ENCODE data around the gene PLEKHA7.
"Not testable (repeated sequence)": the region's sequence is repeated elsewhere in the genome, so short reads cannot be mapped to it uniquely, and the experiment has no call there.

The PLEKHA7 gene

GRCh38 chr11:16889905-16890304 is 124.3 kb downstream of the PLEKHA7 start:
- no peak for DNase-seq (ENCODE audit: low read depth in 2 of 2, low spot score in 1 of 2)

- not testable (repeated sequence) for DNase-seq (ENCODE audit: low read depth in 2 of 2, low spot score in 1 of 2)
Measured at GRCh38 chr11:16889010-16889409, 125.2 kb downstream of the PLEKHA7 start.

GRCh38 chr11:16887887-16888286 is 126.3 kb downstream of the PLEKHA7 start:
- DNase-seq (ENCODE audit: low read depth in 2 of 2, low spot score in 1 of 2): not testable (repeated sequence)

GRCh38 chr11:16883174-16883573 is 131.0 kb downstream of the PLEKHA7 start:
- no peak for DNase-seq (ENCODE audit: low read depth in 2 of 2, low spot score in 1 of 2)

GRCh38 chr11:16881766-16882165 is 132.4 kb downstream of the PLEKHA7 start:
- no peak for DNase-seq (ENCODE audit: low read depth in 2 of 2, low spot score in 1 of 2)

GRCh38 chr11:16881074-16881709 is 133.0 kb downstream of the PLEKHA7 start:
- DNase-seq (ENCODE audit: low read depth in 2 of 2, low spot score in 1 of 2): no peak

GRCh38 chr11:16880184-16880801 is 133.9 kb downstream of the PLEKHA7 start:
- DNase-seq (ENCODE audit: low read depth in 2 of 2, low spot score in 1 of 2): no peak

- DNase-seq (ENCODE audit: low read depth in 2 of 2, low spot score in 1 of 2): no peak
Measured at GRCh38 chr11:16879690-16880089, 134.5 kb downstream of the PLEKHA7 start.

GRCh38 chr11:16876837-16877236 is 137.4 kb downstream of the PLEKHA7 start:
- no peak for DNase-seq (ENCODE audit: low read depth in 2 of 2, low spot score in 1 of 2)

- no peak for DNase-seq (ENCODE audit: low read depth in 2 of 2, low spot score in 1 of 2)
Measured at GRCh38 chr11:16876053-16876752, 138.0 kb downstream of the PLEKHA7 start.

GRCh38 chr11:16874275-16874975 is 139.8 kb downstream of the PLEKHA7 start:
- no peak for DNase-seq (ENCODE audit: low read depth in 2 of 2, low spot score in 1 of 2)

- no peak for DNase-seq (ENCODE audit: low read depth in 2 of 2, low spot score in 1 of 2)
Measured at GRCh38 chr11:16873289-16873688, 140.9 kb downstream of the PLEKHA7 start.

GRCh38 chr11:16871368-16871767 is 142.8 kb downstream of the PLEKHA7 start:
- no peak for DNase-seq (ENCODE audit: low read depth in 2 of 2, low spot score in 1 of 2)

GRCh38 chr11:16867097-16867496 is 147.1 kb downstream of the PLEKHA7 start:
- no peak for DNase-seq (ENCODE audit: low read depth in 2 of 2, low spot score in 1 of 2)

GRCh38 chr11:16864428-16864827 is 149.8 kb downstream of the PLEKHA7 start:
- not testable (repeated sequence) for DNase-seq (ENCODE audit: low read depth in 2 of 2, low spot score in 1 of 2)

GRCh38 chr11:16863389-16863788 is 150.8 kb downstream of the PLEKHA7 start:
- no peak for DNase-seq (ENCODE audit: low read depth in 2 of 2, low spot score in 1 of 2)

- DNase-seq (ENCODE audit: low read depth in 2 of 2, low spot score in 1 of 2): no peak
Measured at GRCh38 chr11:16862726-16863125, 151.5 kb downstream of the PLEKHA7 start.

- no peak for DNase-seq (ENCODE audit: low read depth in 2 of 2, low spot score in 1 of 2)
Measured at GRCh38 chr11:16861862-16862261, 152.4 kb downstream of the PLEKHA7 start.

GRCh38 chr11:16860617-16861016 is 153.6 kb downstream of the PLEKHA7 start:
- no peak for DNase-seq (ENCODE audit: low read depth in 2 of 2, low spot score in 1 of 2)

- DNase-seq (ENCODE audit: low read depth in 2 of 2, low spot score in 1 of 2): no peak
Measured at GRCh38 chr11:16859651-16860050, 154.6 kb downstream of the PLEKHA7 start.

GRCh38 chr11:16857186-16857585 is 157.0 kb downstream of the PLEKHA7 start:
- DNase-seq (ENCODE audit: low read depth in 2 of 2, low spot score in 1 of 2): no peak

- DNase-seq (ENCODE audit: low read depth in 2 of 2, low spot score in 1 of 2): no peak
Measured at GRCh38 chr11:16856022-16856471, 158.2 kb downstream of the PLEKHA7 start.

Measured in stimulated activated CD8-positive, alpha-beta memory T cell treated with anti-CD3 and anti-CD28 coated beads, Interleukin-4, amount 100 ng/mL, for 4 hours (primary cell).